A549 (cell line): ENCODE data around the gene PHYH.

ENCODE experiments used
- BHLHE40 ChIP-seq: IDR thresholded peaks from 2 replicates; pipeline ENCODE4 v1.6.1; 2012; ENCODE audit warnings: low read depth, low read length, inconsistent platforms
- CTCF ChIP-seq: fragments of >200 bp; sonication (Bioruptor Twin); formaldehyde crosslinking; IDR thresholded peaks from 3 replicates; pipeline ENCODE4 v1.5.1; 2016
- FOSL2 ChIP-seq, 2 experiments: fragments of 450-650 bp in 1 of 2; fragments of >200 bp in 1 of 2; sonication (Bioruptor Twin) in 1 of 2; formaldehyde crosslinking; IDR thresholded peaks; 2 replicates each; pipeline versions ENCODE4 v1.5.0 to v1.6.1; 2016 to 2020; ENCODE audit warnings: mild to moderate bottlenecking in 1 of 2, moderate library complexity in 1 of 2
- HMGXB4 ChIP-seq: fragments of 250-450 bp; sonication (Bioruptor Pico); IDR thresholded peaks from 2 replicates; pipeline ENCODE4 v1.5.0; 2021; ENCODE audit warnings: mild to moderate bottlenecking, moderate library complexity, borderline replicate concordance
- PHF8 ChIP-seq: fragments of 200-600 bp; sonication (generic); IDR thresholded peaks from 2 replicates; pipeline ENCODE4 v1.6.1; 2016; ENCODE audit warnings: low read depth, mild to moderate bottlenecking, antibody characterized with exemption, moderate library complexity, borderline replicate concordance
- POLR2A ChIP-seq: IDR thresholded peaks from 2 replicates; pipeline ENCODE4 v1.6.1; 2012; ENCODE audit warnings: mild to moderate bottlenecking, low read length
- RAD21 ChIP-seq, 2 experiments: fragments of >200 bp in 1 of 2; sonication (Bioruptor Twin) in 1 of 2; formaldehyde crosslinking in 1 of 2; IDR thresholded peaks in 1 of 2; conservative IDR thresholded peaks in 1 of 2; 2 replicates in 1 of 2; 3 replicates in 1 of 2; pipeline ENCODE4 v1.6.1; 2012 to 2018; ENCODE audit warnings: inconsistent platforms in 1 of 2
- SMC3 ChIP-seq: fragments of >200 bp; sonication (Bioruptor Twin); formaldehyde crosslinking; IDR thresholded peaks from 3 replicates; pipeline ENCODE4 v1.6.1; 2018; ENCODE audit warnings: inconsistent platforms
- TF ChIP-seq, protein P1 (sequence below): fragments of >200 bp; sonication (Bioruptor Twin); formaldehyde crosslinking; IDR thresholded peaks from 3 replicates; pipeline ENCODE4 v1.6.1; 2016
- TF ChIP-seq, protein P2 (sequence below): fragments of 150-350 bp; IDR thresholded peaks from 2 replicates; pipeline ENCODE4 v1.6.1; 2014; ENCODE audit warnings: low read depth, mild to moderate bottlenecking, low read length

- TF ChIP-seq PHF8, result no peak
- no peak for TF ChIP-seq CTCF
- TF ChIP-seq HMGXB4, result no peak
- TF ChIP-seq, protein P1, sequence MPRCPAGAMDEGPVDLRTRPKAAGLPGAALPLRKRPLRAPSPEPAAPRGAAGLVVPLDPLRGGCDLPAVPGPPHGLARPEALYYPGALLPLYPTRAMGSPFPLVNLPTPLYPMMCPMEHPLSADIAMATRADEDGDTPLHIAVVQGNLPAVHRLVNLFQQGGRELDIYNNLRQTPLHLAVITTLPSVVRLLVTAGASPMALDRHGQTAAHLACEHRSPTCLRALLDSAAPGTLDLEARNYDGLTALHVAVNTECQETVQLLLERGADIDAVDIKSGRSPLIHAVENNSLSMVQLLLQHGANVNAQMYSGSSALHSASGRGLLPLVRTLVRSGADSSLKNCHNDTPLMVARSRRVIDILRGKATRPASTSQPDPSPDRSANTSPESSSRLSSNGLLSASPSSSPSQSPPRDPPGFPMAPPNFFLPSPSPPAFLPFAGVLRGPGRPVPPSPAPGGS, result no peak
- TF ChIP-seq RAD21 (conservative IDR thresholded peaks at IDR 0.05 in 1 of 2, IDR thresholded peaks at IDR 0.05 in 1 of 2), result no peak
- no peak for TF ChIP-seq SMC3
- TF ChIP-seq BHLHE40, result no peak
- no peak for TF ChIP-seq POLR2A
- TF ChIP-seq, protein P2, sequence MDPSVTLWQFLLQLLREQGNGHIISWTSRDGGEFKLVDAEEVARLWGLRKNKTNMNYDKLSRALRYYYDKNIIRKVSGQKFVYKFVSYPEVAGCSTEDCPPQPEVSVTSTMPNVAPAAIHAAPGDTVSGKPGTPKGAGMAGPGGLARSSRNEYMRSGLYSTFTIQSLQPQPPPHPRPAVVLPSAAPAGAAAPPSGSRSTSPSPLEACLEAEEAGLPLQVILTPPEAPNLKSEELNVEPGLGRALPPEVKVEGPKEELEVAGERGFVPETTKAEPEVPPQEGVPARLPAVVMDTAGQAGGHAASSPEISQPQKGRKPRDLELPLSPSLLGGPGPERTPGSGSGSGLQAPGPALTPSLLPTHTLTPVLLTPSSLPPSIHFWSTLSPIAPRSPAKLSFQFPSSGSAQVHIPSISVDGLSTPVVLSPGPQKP, result no peak
- TF ChIP-seq FOSL2 (IDR thresholded peaks at IDR 0.05), result no peak
- TF ChIP-seq FOSL2 (CRISPR knock-in tag; IDR thresholded peaks at IDR 0.05), result no peak
These were observed 46.6 kb upstream of the PHYH start for GRCh38 chr10:13346283-13347042.
